ENCODE measurements around the gene TREX2. TPM values are rescaled to one million over a fixed set of nuclear protein-coding genes. Genes with fewer than 3 reads are reported as not detected.

The TREX2 gene
- total and polyA plus RNA-seq, 2 of the 8 experiments (the other 6 are each of a cell fraction or from before 2014, with no cell fraction given): 0.71 to 0.80 TPM

GRCh38 chrX:153411988-153412574 is 33.8 kb downstream of the TREX2 start (continued):
- no peak for TF ChIP-seq USF2 (IDR thresholded peaks at IDR 0.05; ENCODE audit: low read length)
- no peak for TF ChIP-seq RFX5 (IDR thresholded peaks at IDR 0.05; ENCODE audit: borderline replicate concordance, low read depth, low read length)
- TF ChIP-seq HDAC2 (IDR thresholded peaks at IDR 0.05; ENCODE audit: borderline replicate concordance in 1 of 2, low read depth in 2 of 2, low read length in 2 of 2): no peak
- TF ChIP-seq HDAC6 (IDR thresholded peaks at IDR 0.05; ENCODE audit: low read depth, low read length): no peak
- TF ChIP-seq SP2 (IDR thresholded peaks at IDR 0.05; ENCODE audit: low read length): no peak

Data from H1 (cell line).